Measurements from ENCODE around the gene FRS3. TPM values are rescaled to one million over a fixed set of nuclear protein-coding genes. Genes with fewer than 3 reads are reported as not detected.
"Not testable (repeated sequence)": the region's sequence is repeated elsewhere in the genome, so short reads cannot be mapped to it uniquely, and the experiment has no call there.

Gene FRS3
- total and polyA plus RNA-seq, 12 donors = 0.30 to 21.2 (median 5.4) TPM

DNA sequence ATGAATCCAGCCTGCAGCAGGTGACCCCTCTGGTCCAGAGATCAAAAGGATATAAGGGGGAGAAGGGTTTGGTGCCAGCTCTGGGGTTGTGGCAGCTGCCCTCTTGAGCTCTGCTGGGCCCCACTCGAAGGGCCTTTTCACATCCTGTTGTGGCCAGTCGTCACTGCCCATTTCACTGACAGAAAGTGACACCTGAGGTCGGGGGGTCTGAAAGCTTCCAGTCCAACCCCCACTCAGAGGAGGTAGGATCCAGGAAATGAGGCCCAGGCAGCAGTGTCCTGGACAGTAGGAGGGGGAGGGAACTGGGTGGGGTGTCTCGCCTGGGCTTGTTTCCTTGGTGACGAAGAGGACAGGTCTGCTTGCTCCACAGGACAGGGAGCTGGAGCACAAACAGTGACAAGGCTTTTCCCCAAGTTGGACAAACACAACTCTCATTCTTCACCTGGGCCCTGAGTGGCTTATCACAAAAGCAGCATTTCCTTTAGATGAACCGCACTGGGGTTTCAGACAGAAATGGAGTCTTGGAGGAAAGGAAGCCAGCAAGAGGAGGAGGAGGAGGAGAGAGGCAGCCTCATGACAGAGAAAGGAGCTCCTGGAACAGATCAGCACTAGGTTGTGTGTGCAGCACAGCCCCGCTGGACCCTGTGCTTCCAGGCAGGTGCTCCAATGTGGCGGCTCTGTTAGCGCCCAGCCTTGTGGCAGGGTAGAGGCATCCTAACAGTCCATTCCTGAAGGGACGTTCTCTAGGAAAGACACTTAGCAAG, 11.0 kb downstream of the FRS3 start:
- H3K27me3 ChIP-seq = no peaks in the 10 kb centered on the region
- H3K27ac ChIP-seq = no peak overlapping the region
- DNase-seq = peak in 1 of 7 donors; percentile 63
- TF ChIP-seq, protein P1, sequence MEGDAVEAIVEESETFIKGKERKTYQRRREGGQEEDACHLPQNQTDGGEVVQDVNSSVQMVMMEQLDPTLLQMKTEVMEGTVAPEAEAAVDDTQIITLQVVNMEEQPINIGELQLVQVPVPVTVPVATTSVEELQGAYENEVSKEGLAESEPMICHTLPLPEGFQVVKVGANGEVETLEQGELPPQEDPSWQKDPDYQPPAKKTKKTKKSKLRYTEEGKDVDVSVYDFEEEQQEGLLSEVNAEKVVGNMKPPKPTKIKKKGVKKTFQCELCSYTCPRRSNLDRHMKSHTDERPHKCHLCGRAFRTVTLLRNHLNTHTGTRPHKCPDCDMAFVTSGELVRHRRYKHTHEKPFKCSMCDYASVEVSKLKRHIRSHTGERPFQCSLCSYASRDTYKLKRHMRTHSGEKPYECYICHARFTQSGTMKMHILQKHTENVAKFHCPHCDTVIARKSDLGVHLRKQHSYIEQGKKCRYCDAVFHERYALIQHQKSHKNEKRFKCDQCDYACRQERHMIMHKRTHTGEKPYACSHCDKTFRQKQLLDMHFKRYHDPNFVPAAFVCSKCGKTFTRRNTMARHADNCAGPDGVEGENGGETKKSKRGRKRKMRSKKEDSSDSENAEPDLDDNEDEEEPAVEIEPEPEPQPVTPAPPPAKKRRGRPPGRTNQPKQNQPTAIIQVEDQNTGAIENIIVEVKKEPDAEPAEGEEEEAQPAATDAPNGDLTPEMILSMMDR (IDR thresholded peaks at IDR 0.05) = no peak
- no peak for TF ChIP-seq POLR2A (IDR thresholded peaks at IDR 0.05)
- peaks cover 0 to 40% of the 10 kb centered on the region in 2 donors for H3K36me3 ChIP-seq (replicated peaks in 1 of 2)
- intact Hi-C loops (cut with DNase I) = no loop called here
- no peaks in the 10 kb centered on the region for H3K9me3 ChIP-seq (replicated peaks in 1 of 3)
- H3K4me3 ChIP-seq = no peak overlapping the region
- H3K4me1 ChIP-seq (replicated peaks in 1 of 2) = peaks cover 0 to 10% of the 10 kb centered on the region in 2 donors
- 78 to 79% (median 79%) methylated on average over 8 to 10 of the region's 10 CpGs for WGBS, 4 donors

GRCh38 chr6:41767112-41767833, 12.4 kb downstream of the FRS3 start:
- Histone ChIP-seq H3K27me3 (no peaks in the 10 kb centered on the region), H3K4me3 (no peak overlapping the region), H3K36me3 (replicated peaks in 1 of 2) (peaks cover 0 to 31% of the 10 kb centered on the region in 2 donors), H3K27ac (peak overlapping the region in 4 of 5 donors; percentile 43 to 82 (median 63)), H3K4me1 (replicated peaks in 1 of 2) (peaks cover 0 to 10% of the 10 kb centered on the region in 2 donors), H3K9me3 (replicated peaks in 1 of 3) (no peaks in the 10 kb centered on the region)
- intact Hi-C loops (cut with DNase I) = no loop called here
- TF ChIP-seq, protein P1 (IDR thresholded peaks at IDR 0.05) = no peak
- no peak for TF ChIP-seq POLR2A (IDR thresholded peaks at IDR 0.05)
- peak; percentile 81 to 96 (median 87) for DNase-seq
- 36 to 56% (median 43%) methylated on average over 8 to 12 of the region's 12 CpGs for WGBS, 4 donors

DNA sequence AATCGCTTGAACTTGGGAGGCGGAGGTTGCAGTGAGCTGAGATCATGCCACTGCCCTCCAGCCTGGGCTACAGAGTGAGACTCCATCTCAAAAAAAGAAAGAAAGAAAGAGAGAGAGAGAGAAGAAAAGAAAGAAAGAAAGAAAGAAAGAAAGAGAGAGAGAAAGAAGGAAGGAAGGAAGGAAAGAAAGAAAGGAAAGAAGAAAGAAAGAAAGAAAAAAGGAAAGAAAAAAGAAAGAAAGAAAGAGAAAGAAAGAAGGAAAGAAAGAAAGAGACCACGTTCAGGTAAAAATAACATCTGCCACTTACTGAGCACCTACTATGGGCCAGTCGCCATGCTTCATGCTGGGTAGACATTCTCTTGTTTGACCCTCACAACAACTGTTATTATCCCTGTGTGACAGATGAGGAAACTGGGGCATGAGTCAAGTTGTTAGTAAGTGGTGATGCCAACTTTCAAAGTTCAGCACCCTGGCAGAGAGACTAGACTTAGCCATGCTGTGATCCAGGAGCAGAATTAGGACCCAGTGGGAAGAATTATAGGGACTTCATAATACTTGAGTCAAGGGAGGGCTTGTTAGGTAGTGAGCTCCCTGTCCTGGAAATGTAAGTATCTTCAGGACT, 13.5 kb downstream of the FRS3 start:
- intact Hi-C loops (cut with DNase I) = not testable (repeated sequence)

DNA sequence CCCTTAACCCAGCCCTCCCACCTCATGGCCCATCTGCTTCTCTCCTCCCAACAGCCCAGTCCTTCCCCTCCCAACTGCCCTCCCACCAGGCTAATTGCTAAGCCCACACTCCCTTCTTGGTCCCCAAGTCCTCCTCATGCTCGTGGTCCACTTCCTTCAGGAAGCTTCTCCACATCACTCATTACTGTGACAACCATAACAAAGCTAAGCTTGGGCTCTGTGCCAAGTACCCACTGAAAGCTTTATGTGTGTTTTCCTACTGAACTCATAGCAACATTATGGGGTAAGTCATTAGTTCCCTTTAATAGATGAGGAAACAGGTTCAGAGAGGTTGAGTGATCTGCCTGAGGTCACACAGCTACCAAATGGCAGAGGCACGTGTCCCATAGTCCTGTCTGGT, 16.2 kb downstream of the FRS3 start:
- no peaks in the 10 kb centered on the region for H3K36me3 ChIP-seq (replicated peaks in 1 of 2)
- no peak for TF ChIP-seq POLR2A (IDR thresholded peaks at IDR 0.05)
- TF ChIP-seq, protein P1 (IDR thresholded peaks at IDR 0.05) = no peak
- H3K4me1 ChIP-seq (replicated peaks in 1 of 2) = peaks cover 0 to 10% of the 10 kb centered on the region in 2 donors
- no peak for DNase-seq
- intact Hi-C loops (cut with DNase I) = no loop called here
- 0 to 30% (median 18%) methylated on average over 1 to 2 of the region's 2 CpGs for WGBS, 4 donors
- no peaks in the 10 kb centered on the region for H3K27me3 ChIP-seq
- no peaks in the 10 kb centered on the region for H3K9me3 ChIP-seq (replicated peaks in 1 of 3)
- H3K4me3 ChIP-seq = no peak overlapping the region
- H3K27ac ChIP-seq = no peak overlapping the region

More for the DNA sequence above, 13.5 kb downstream of the FRS3 start:
- H3K4me3 ChIP-seq; DNase-seq; H3K9me3 ChIP-seq (replicated peaks in 1 of 3); H3K27me3 ChIP-seq; H3K4me1 ChIP-seq (replicated peaks in 1 of 2): not testable (repeated sequence)
- H3K36me3 ChIP-seq (replicated peaks in 1 of 2) = peaks cover 0 to 20% of the 10 kb centered on the region in 2 donors
- WGBS, 4 donors = 78 to 96% (median 88%) methylated on average over 4 of the region's 4 CpGs
- H3K27ac ChIP-seq = peak overlapping the region in 1 of 5 donors; percentile 82

Data from adrenal gland (tissue), 12 donors.